Kidney (tissue), 14 donors: ENCODE data around the gene MTAP. TPM values are rescaled to one million over a fixed set of nuclear protein-coding genes. Genes with fewer than 3 reads are reported as not detected.

Source experiments
- DNase-seq, 5 donors: peaks; one replicate each; pipeline ENCODE4 v3.0.0-alpha.2; 2013 to 2020
- FAIRE-seq: peaks from 2 replicates; lab custom pipeline; 2012; peaks lifted over from hg19 to GRCh38; lab: Jason Lieb, UNC
- H3K27ac ChIP-seq, 2 donors: one replicate each; pipeline ENCODE4 v1.7.0; 2013; ENCODE audit warnings: low read depth in 2 of 2, low read length in 2 of 2, inconsistent platforms in 1 of 2
- H3K27me3 ChIP-seq: one replicate; pipeline ENCODE4 v1.7.1; 2013; ENCODE audit warnings: low read length, inconsistent platforms; ENCODE audit not compliant: control insufficient read depth, insufficient read depth
- H3K36me3 ChIP-seq, 3 donors: one replicate each; pipeline versions ENCODE4 v1.7.0 to v1.7.1; 2013; ENCODE audit warnings: low read length in 3 of 3, control low read depth in 1 of 3, inconsistent platforms in 1 of 3; ENCODE audit not compliant: insufficient read depth in 3 of 3, control insufficient read depth in 2 of 3
- H3K4me1 ChIP-seq, 3 donors: one replicate each; pipeline versions ENCODE4 v1.7.0 to v1.7.1; 2013; ENCODE audit warnings: low read length in 3 of 3, inconsistent platforms in 1 of 3, low read depth in 1 of 3; ENCODE audit not compliant: control insufficient read depth in 2 of 3, insufficient read depth in 2 of 3
- H3K4me3 ChIP-seq, 3 donors: one replicate each; pipeline versions ENCODE4 v1.7.0 to v1.8.1; 2013; ENCODE audit warnings: low read length in 3 of 3, control low read depth in 1 of 3, inconsistent platforms in 1 of 3
- H3K9ac ChIP-seq, 3 donors: one replicate each; pipeline versions ENCODE4 v1.7.0 to v1.7.1; 2013; ENCODE audit warnings: low read length in 3 of 3, control low read depth in 1 of 3, inconsistent platforms in 1 of 3
- H3K9me3 ChIP-seq, 3 donors: one replicate each; pipeline versions ENCODE4 v1.7.0 to v1.7.1; 2013; ENCODE audit warnings: low read length in 3 of 3, control low read depth in 1 of 3, inconsistent platforms in 1 of 3; ENCODE audit not compliant: control insufficient read depth in 2 of 3, insufficient read depth in 1 of 3
- intact Hi-C: fragments of 100-400 bp; cut with DNase I; formaldehyde crosslinking; loops from one replicate; pipeline ENCODE4 v1.11.1; 2022
- polyA plus RNA-seq: library from polyadenylated mRNA; stranded (reverse); fragments of 350-450 nt; fragmentation: Illumina TruSeq; extraction: RNeasy Lipid Tissue Mini Kit (QIAGEN cat#74804); gene quantifications from one replicate; pipeline ENCODE4 v1.2.3, GENCODE V29; 2014; ENCODE audit warnings: low read depth, low replicate concordance; ENCODE audit not compliant: insufficient read depth
- total RNA-seq: library from RNA; stranded (reverse); fragmentation: NEBNext Ultra II Directional; extraction: Animal tissue kit (Norgen Biotek cat#: 25700); gene quantifications from one replicate; pipeline ENCODE4 v1.2.1, GENCODE V29; 2021
- TF ChIP-seq, protein P1 (sequence below): IDR thresholded peaks from 3 replicates; pipeline ENCODE4 v1.5.1; 2012; ENCODE audit warnings: mild to moderate bottlenecking, moderate library complexity, borderline replicate concordance; ENCODE audit not compliant: insufficient read depth; ENCODE audit errors: extremely low read depth
- donor health status: control.
- donor health status: control.
- donor health status: control.
- donor health status: control.
- donor health status: control.
- donor health status: DM: yes; HTN: yes; CAD: no.
- donor health status: Normal renal cell carcinoma (clear cell type).

MTAP gene
- total and polyA plus RNA-seq, 2 donors from 2014 or later, result 11.2 to 42.4 TPM

DNA sequence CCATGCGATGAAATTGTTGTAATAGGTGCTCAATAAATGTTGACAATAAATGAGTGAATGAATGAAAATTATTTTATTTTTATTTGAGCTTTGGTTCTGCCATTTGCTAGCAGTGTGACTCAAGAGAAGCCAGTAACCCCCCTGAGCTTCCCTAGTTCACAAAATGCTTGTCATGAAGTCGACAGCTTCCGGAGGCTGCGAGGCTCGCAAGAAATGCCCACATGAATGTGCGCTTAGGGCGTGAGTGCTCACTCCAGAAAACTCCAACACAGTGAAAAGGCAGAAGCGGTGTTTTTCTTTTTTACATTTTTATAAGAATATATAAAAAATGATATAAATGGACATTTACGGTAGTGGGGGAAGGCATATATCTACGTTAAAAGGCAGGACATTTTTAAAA is 165.3 kb downstream of the MTAP start:
- Histone ChIP-seq H3K27ac (no peak overlapping the region), H3K36me3 (no peaks in the 10 kb centered on the region), H3K27me3 (peaks cover 84% of the 10 kb centered on the region), H3K9me3 (peaks cover 0 to 5% (median 0%) of the 10 kb centered on the region in 3 donors), H3K9ac (no peak overlapping the region), H3K4me1 (peaks cover 0 to 13% (median 5%) of the 10 kb centered on the region in 3 donors), H3K4me3 (no peak overlapping the region)
- DNase-seq, result no peak
- TF ChIP-seq, protein P1, sequence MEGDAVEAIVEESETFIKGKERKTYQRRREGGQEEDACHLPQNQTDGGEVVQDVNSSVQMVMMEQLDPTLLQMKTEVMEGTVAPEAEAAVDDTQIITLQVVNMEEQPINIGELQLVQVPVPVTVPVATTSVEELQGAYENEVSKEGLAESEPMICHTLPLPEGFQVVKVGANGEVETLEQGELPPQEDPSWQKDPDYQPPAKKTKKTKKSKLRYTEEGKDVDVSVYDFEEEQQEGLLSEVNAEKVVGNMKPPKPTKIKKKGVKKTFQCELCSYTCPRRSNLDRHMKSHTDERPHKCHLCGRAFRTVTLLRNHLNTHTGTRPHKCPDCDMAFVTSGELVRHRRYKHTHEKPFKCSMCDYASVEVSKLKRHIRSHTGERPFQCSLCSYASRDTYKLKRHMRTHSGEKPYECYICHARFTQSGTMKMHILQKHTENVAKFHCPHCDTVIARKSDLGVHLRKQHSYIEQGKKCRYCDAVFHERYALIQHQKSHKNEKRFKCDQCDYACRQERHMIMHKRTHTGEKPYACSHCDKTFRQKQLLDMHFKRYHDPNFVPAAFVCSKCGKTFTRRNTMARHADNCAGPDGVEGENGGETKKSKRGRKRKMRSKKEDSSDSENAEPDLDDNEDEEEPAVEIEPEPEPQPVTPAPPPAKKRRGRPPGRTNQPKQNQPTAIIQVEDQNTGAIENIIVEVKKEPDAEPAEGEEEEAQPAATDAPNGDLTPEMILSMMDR, result no peak
- intact Hi-C loops, result no loop called here
- FAIRE-seq, result no peak

DNA sequence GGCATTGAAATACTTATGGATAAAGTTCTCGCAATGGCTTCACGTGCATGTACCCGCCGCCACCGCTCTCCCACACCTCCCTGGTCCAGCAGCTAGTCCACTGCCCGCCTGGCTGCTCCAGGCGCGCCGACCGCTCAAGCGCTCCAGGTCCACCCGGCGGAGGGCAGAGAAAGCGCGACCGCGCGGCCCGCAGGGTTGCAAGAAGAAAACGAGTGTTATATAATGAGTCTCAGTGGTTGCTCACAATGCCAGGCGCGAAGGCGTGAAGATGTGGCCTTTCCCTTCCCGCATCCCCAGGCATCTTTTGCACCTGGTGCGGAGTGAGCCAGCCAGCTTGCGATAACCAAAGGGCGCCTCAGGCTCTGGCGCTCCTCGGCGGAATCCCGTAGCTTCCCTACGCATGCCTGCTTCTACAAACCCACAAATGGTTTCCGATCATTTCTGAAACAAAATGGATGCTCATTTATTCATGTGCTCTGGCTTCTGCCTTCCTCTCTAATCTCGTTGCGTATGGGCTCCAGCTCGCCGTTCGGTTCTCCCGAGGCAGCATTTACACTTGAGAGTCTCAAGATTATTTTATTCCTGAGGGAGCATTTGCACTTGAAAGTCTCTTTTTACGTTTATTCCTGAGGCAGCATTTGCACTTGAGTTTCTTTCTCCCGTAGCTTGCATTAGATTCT is 166.0 kb downstream of the MTAP start:
- Histone ChIP-seq H3K36me3 (no peaks in the 10 kb centered on the region), H3K27me3 (peaks cover 89% of the 10 kb centered on the region), H3K9ac (no peak overlapping the region), H3K4me1 (peaks cover 0 to 13% (median 5%) of the 10 kb centered on the region in 3 donors), H3K27ac (no peak overlapping the region), H3K4me3 (no peak overlapping the region), H3K9me3 (peaks cover 0 to 2% (median 0%) of the 10 kb centered on the region in 3 donors)
- peak in 4 of 5 donors; percentile 51 to 66 (median 62) for DNase-seq
- intact Hi-C loops, result no loop called here
- no peak for FAIRE-seq
- TF ChIP-seq, protein P1, result no peak

DNA sequence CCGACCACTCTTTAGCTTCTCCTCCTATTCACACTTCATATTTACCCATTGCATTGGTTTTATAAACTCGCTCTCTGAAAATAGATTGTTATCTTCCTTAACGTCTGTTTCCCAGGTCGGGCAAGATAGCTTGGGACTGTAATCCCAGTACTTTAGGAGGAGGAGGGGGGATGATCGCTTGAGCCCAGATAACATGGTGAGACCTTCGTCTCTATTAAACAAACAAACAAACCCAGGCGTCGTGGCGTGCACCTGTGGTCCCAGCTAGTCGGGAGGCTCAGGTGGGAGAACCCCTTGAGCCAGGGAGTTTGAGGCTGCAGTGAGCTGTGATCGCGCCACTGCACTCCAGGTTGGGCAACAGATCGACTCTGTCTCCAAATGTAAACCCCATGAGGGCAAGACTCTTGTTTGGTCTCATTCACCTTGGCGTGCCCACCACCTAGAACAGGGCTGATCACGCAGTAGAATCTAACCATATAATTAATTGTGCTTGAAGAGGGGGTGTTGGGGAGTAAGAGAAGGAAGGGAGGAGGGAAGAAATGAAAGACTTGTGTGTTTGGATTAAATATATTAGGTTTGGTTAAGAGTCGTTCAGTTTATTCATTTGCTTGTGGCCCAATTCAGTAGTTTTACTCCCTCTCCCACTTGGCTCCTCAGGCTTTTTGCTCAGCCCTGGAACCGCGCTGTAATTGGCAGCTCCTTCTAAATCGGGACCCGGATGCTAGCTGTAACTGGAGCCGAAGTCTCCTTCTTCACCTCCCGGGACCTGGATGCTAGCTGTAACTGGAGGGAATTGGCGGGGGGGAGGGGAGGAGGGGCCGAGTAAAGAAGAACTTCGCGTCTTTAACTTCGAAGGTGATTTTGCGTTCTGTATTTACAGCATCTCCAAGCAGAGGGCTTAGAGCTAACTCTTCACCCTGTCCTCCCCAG is 166.8 kb downstream of the MTAP start:
- FAIRE-seq, result no peak
- Histone ChIP-seq H3K9me3 (no peaks in the 10 kb centered on the region), H3K9ac (no peak overlapping the region), H3K4me3 (no peak overlapping the region), H3K27ac (no peak overlapping the region), H3K27me3 (peaks cover 89% of the 10 kb centered on the region), H3K4me1 (peaks cover 0 to 14% (median 7%) of the 10 kb centered on the region in 3 donors), H3K36me3 (no peaks in the 10 kb centered on the region)
- peak in 3 of 5 donors; percentile 34 to 45 (median 35) for DNase-seq
- TF ChIP-seq, protein P1, result no peak
- intact Hi-C loops, result no loop called here
